SK-N-MC (cell line): ENCODE results near the gene FAM124A.

Experiments
- EZH2 ChIP-seq: fragments of 200-600 bp; sonication (generic); IDR thresholded peaks from one replicate; pipeline ENCODE4 v1.6.1; 2017; ENCODE audit warnings: antibody characterized with exemption
- POLR2AphosphoS5 ChIP-seq: IDR thresholded peaks from 2 replicates; pipeline ENCODE4 v1.6.1; 2012; ENCODE audit warnings: mild to moderate bottlenecking, low read depth, low read length, borderline replicate concordance

DNA sequence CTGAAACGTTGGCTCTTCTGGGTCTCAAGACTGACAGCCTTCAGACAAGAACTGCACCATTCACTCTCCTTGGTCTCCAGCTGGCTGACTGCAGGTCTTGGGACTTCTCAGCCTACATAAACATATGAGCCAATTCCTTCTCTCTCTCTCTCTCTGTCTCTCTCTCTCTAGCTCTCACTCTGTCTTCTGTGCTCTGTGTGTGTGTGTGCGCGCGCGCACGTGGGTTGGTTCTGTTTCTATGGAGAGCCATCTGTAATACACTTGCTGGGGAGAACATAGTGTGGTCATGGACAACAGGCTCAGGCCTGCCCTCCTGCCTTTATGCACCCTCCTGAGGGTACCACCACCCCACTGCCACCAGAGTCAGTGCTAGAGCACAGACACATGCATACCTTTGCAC is 103.6 kb downstream of the FAM124A start:
- TF ChIP-seq EZH2, result no peak
- TF ChIP-seq POLR2AphosphoS5, result no peak
